Fibroblast of mammary gland (primary cell): ENCODE results near the gene CDKAL1.

ENCODE experiments used
- DNase-seq: peaks from one replicate; pipeline ENCODE4 v3.0.0-alpha.2; 2010; ENCODE audit warnings: low read depth
- H3K4me3 ChIP-seq: 2 replicates; pipeline ENCODE4 v1.5.1; 2011; ENCODE audit warnings: low read depth, mild to moderate bottlenecking, low read length, moderate library complexity; ENCODE audit not compliant: control insufficient read depth
- CTCF ChIP-seq: conservative IDR thresholded peaks from 2 replicates; pipeline ENCODE4 v1.5.1; 2011; ENCODE audit warnings: low read depth, low read length, inconsistent platforms; ENCODE audit not compliant: control insufficient read depth, insufficient read depth

Gene CDKAL1

GRCh38 chr6:21271428-21272155 is 737.3 kb downstream of the CDKAL1 start:
- no peak for TF ChIP-seq CTCF
- DNase-seq = no peak

GRCh38 chr6:21273451-21273850 is 739.2 kb downstream of the CDKAL1 start:
- H3K4me3 ChIP-seq = no peak overlapping the region
- no peak for DNase-seq
- no peak for TF ChIP-seq CTCF

More at GRCh38 chr6:21271428-21272155, 737.3 kb downstream of the CDKAL1 start:
- no peak overlapping the region for H3K4me3 ChIP-seq

GRCh38 chr6:21274851-21275250 is 740.6 kb downstream of the CDKAL1 start:
- TF ChIP-seq CTCF = no peak
- no peak overlapping the region for H3K4me3 ChIP-seq
- DNase-seq = no peak

GRCh38 chr6:21277601-21278374 is 743.5 kb downstream of the CDKAL1 start:
- no peak for DNase-seq
- TF ChIP-seq CTCF = no peak
- no peak overlapping the region for H3K4me3 ChIP-seq

GRCh38 chr6:21278375-21278745 is 744.1 kb downstream of the CDKAL1 start:
- TF ChIP-seq CTCF = no peak
- DNase-seq = peak; percentile 25
- no peak overlapping the region for H3K4me3 ChIP-seq

- H3K4me3 ChIP-seq = no peak overlapping the region
- no peak for DNase-seq
- TF ChIP-seq CTCF = no peak
Observed at GRCh38 chr6:21279619-21280018, 745.4 kb downstream of the CDKAL1 start.
